H1 (cell line): ENCODE data around the gene TPPP3. TPM values are rescaled to one million over a fixed set of nuclear protein-coding genes. Genes with fewer than 3 reads are reported as not detected.
A peak's percentile ranks its signal among the peaks of the same experiment; 100 is the strongest.

ENCODE experiments used
- CTCF ChIA-PET: fragments of 300-600 bp; sonication (Branson Sonifier 250); formaldehyde crosslinking; loops from one replicate; lab custom pipeline; 2021; ENCODE audit not compliant: partially characterized antibody; lab: Charles Lee
- POLR2A ChIA-PET: fragments of 300-600 bp; sonication (Branson Sonifier 250); formaldehyde crosslinking; loops from one replicate; lab custom pipeline; 2021; ENCODE audit warnings: inconsistent platforms; ENCODE audit not compliant: partially characterized antibody; lab: Charles Lee
- DNase-seq, 2 experiments: peaks; one replicate each; pipeline versions ENCODE4 v3.0.0 to v3.0.0-alpha.2; 2010 to 2022; ENCODE audit warnings: low spot score in 2 of 2, low read depth in 1 of 2, mixed read lengths in 1 of 2
- FAIRE-seq: peaks from 2 replicates; lab custom pipeline; 2011; peaks lifted over from hg19 to GRCh38; lab: Jason Lieb, UNC
- H2AFZ ChIP-seq: 2 replicates; pipeline ENCODE4 v1.8.1; 2012; ENCODE audit warnings: low read length, inconsistent platforms
- H2AK5ac ChIP-seq: 2 replicates; pipeline ENCODE4 v1.6.1; 2013; ENCODE audit warnings: low read depth, low read length
- H2BK120ac ChIP-seq: replicated peaks from 2 replicates; pipeline ENCODE3; 2013; ENCODE audit warnings: low read depth, low read length, inconsistent platforms
- H2BK12ac ChIP-seq: 2 replicates; pipeline ENCODE4 v1.6.1; 2013; ENCODE audit warnings: low read depth, low read length
- H2BK15ac ChIP-seq: 2 replicates; pipeline ENCODE4 v1.6.1; 2013; ENCODE audit warnings: low read length
- H2BK20ac ChIP-seq: 2 replicates; pipeline ENCODE4 v1.6.1; 2013; ENCODE audit warnings: low read length
- H2BK5ac ChIP-seq: 2 replicates; pipeline ENCODE4 v1.6.1; 2013; ENCODE audit warnings: low read depth, low read length
- H3K14ac ChIP-seq: 2 replicates; pipeline ENCODE4 v1.6.1; 2013; ENCODE audit warnings: inconsistent platforms; ENCODE audit not compliant: insufficient read length
- H3K18ac ChIP-seq: 2 replicates; pipeline ENCODE4 v1.6.1; 2013; ENCODE audit warnings: low read length; ENCODE audit errors: extremely low read depth
- H3K23ac ChIP-seq: 2 replicates; pipeline ENCODE4 v1.6.1; 2013; ENCODE audit warnings: inconsistent platforms; ENCODE audit not compliant: insufficient read length
- H3K23me2 ChIP-seq: 2 replicates; pipeline ENCODE4 v1.6.1; 2013; ENCODE audit warnings: low read depth, low read length
- H3K27ac ChIP-seq: 2 replicates; pipeline ENCODE4 v1.6.1; 2011; ENCODE audit warnings: low read depth, low read length, inconsistent platforms
- H3K27me3 ChIP-seq, 4 experiments: replicated peaks in 1 of 4; 1 replicate in 1 of 4; 2 replicates in 3 of 4; pipeline versions ENCODE4 v1.6.1 to v1.8.1; 2011 to 2013; ENCODE audit warnings: low read length in 3 of 4, mild to moderate bottlenecking in 3 of 4, inconsistent platforms in 2 of 4, mixed read lengths in 2 of 4, moderate library complexity in 1 of 4; ENCODE audit not compliant: control insufficient read depth in 3 of 4, insufficient read depth in 3 of 4; ENCODE audit errors: extremely low read depth in 1 of 4
- H3K36me3 ChIP-seq, 4 experiments: 2 replicates each; pipeline versions ENCODE4 v1.6.1 to v1.8.1; 2011 to 2013; ENCODE audit warnings: mild to moderate bottlenecking in 4 of 4, low read length in 3 of 4, moderate library complexity in 2 of 4, control low read depth in 1 of 4, inconsistent platforms in 1 of 4; ENCODE audit not compliant: insufficient read depth in 4 of 4, control insufficient read depth in 2 of 4
- H3K4ac ChIP-seq: replicated peaks from 2 replicates; pipeline ENCODE3; 2013; ENCODE audit warnings: low read length, low read depth, mixed read lengths, inconsistent platforms; ENCODE audit not compliant: insufficient read length
- H3K4me1 ChIP-seq, 4 experiments: replicated peaks in 1 of 4; 1 replicate in 1 of 4; 2 replicates in 3 of 4; pipeline versions ENCODE4 v1.6.1 to v1.8.1; 2011 to 2013; ENCODE audit warnings: low read length in 3 of 4, inconsistent platforms in 2 of 4, mixed read lengths in 1 of 4; ENCODE audit not compliant: insufficient read depth in 4 of 4, control insufficient read depth in 3 of 4
- H3K4me2 ChIP-seq, 2 experiments: 2 replicates each; pipeline versions ENCODE4 v1.6.1 to v1.8.1; 2011 to 2013; ENCODE audit warnings: low read depth in 2 of 2, low read length in 2 of 2, control low read depth in 1 of 2, inconsistent platforms in 1 of 2, mild to moderate bottlenecking in 1 of 2; ENCODE audit not compliant: insufficient read depth in 1 of 2
- H3K4me3 ChIP-seq, 4 experiments: fragments of 200-600, 300-600 bp in 1 of 4; sonication (generic), shearing (Covaris generic), sonication (Bioruptor Twin) in 1 of 4; 2 replicates each; pipeline versions ENCODE4 v1.5.1 to v1.8.1; 2011 to 2016; ENCODE audit warnings: low read length in 4 of 4, low read depth in 3 of 4, control low read depth in 2 of 4, inconsistent platforms in 2 of 4, mild to moderate bottlenecking in 2 of 4, mixed read lengths in 1 of 4, moderate library complexity in 1 of 4; ENCODE audit not compliant: insufficient read depth in 2 of 4; ENCODE audit errors: extremely low read depth in 1 of 4
- H3K56ac ChIP-seq: replicated peaks from 2 replicates; pipeline ENCODE3; 2013; ENCODE audit warnings: low read depth, mild to moderate bottlenecking, mixed read lengths, low read length, inconsistent platforms; ENCODE audit not compliant: insufficient read length
- H3K79me1 ChIP-seq: 2 replicates; pipeline ENCODE4 v1.6.1; 2013; ENCODE audit warnings: low read depth, low read length, control low read depth
- H3K79me2 ChIP-seq, 2 experiments: 2 replicates each; pipeline versions ENCODE4 v1.6.1 to v1.8.1; 2012 to 2013; ENCODE audit warnings: low read length in 2 of 2, mild to moderate bottlenecking in 2 of 2, inconsistent platforms in 1 of 2; ENCODE audit not compliant: insufficient read depth in 2 of 2, control insufficient read depth in 1 of 2
- H3K9ac ChIP-seq, 4 experiments: replicated peaks in 1 of 4; 1 replicate in 1 of 4; 2 replicates in 3 of 4; pipeline versions ENCODE4 v1.6.1 to v1.8.1; 2011 to 2013; ENCODE audit warnings: low read depth in 3 of 4, low read length in 3 of 4, control low read depth in 2 of 4, mild to moderate bottlenecking in 2 of 4, moderate library complexity in 2 of 4, inconsistent platforms in 1 of 4; ENCODE audit errors: extremely low read depth in 1 of 4
- H3K9me3 ChIP-seq, 2 experiments: 2 replicates each; pipeline versions ENCODE4 v1.6.1 to v1.8.1; 2012 to 2013; ENCODE audit warnings: mild to moderate bottlenecking in 2 of 2, moderate library complexity in 2 of 2, control low read depth in 1 of 2, inconsistent platforms in 1 of 2, low read depth in 1 of 2, low read length in 1 of 2, mixed read lengths in 1 of 2; ENCODE audit not compliant: insufficient read depth in 2 of 2
- H4K20me1 ChIP-seq, 2 experiments: replicated peaks in 1 of 2; 2 replicates each; pipeline versions ENCODE3 to v1.8.1; 2011 to 2013; ENCODE audit warnings: inconsistent platforms in 2 of 2, low read length in 2 of 2, mild to moderate bottlenecking in 1 of 2; ENCODE audit not compliant: insufficient read depth in 2 of 2, control insufficient read depth in 1 of 2
- H4K5ac ChIP-seq: 2 replicates; pipeline ENCODE4 v1.6.1; 2013; ENCODE audit warnings: low read length, low read depth, mixed read lengths, inconsistent platforms; ENCODE audit not compliant: insufficient read length
- H4K8ac ChIP-seq: 2 replicates; pipeline ENCODE4 v1.8.0; 2013; ENCODE audit warnings: mild to moderate bottlenecking, moderate library complexity, low read length, inconsistent platforms; ENCODE audit not compliant: insufficient read depth; ENCODE audit errors: extremely low read depth
- H4K91ac ChIP-seq: replicated peaks from 2 replicates; pipeline ENCODE3; 2013; ENCODE audit warnings: low read length, mixed read lengths, inconsistent platforms; ENCODE audit not compliant: insufficient read length
- ATF3 ChIP-seq: IDR thresholded peaks from 2 replicates; pipeline ENCODE4 v1.6.1; 2011; ENCODE audit warnings: low read depth, mild to moderate bottlenecking, low read length; ENCODE audit not compliant: insufficient read depth
- NRF1 ChIP-seq: IDR thresholded peaks from 2 replicates; pipeline ENCODE4 v1.6.1; 2011; ENCODE audit warnings: mild to moderate bottlenecking, low read depth, low read length, improper control_type of control experiment
- TBP ChIP-seq: IDR thresholded peaks from 2 replicates; pipeline ENCODE4 v1.6.1; 2011; ENCODE audit warnings: low read depth, low read length, improper control_type of control experiment
- TEAD4 ChIP-seq: IDR thresholded peaks from 2 replicates; pipeline ENCODE4 v1.6.1; 2012; ENCODE audit warnings: low read depth, low read length, inconsistent platforms, mixed read lengths
- WGBS, 2 experiments: shearing (Covaris generic) in 1 of 2; methylation state at CpG; one replicate each; pipeline versions ENCODE4 v1.1.6 to v1.1.7; 2013 to 2015; ENCODE audit warnings: low lambda C conversion rate in 2 of 2, mixed read lengths in 2 of 2, inconsistent platforms in 1 of 2, low coverage in 1 of 2, missing lambda C conversion rate in 1 of 2; ENCODE audit not compliant: insufficient replicate concordance in 2 of 2, insufficient coverage in 1 of 2, insufficient read length in 1 of 2; ENCODE audit errors: extremely low coverage in 1 of 2, missing lambda C conversion rate in 1 of 2; 5-methylcytosine and 5-hydroxymethylcytosine counted together
- polyA plus RNA-seq, 7 experiments: library from polyadenylated mRNA; depleted of rRNA in 3 of 7; stranded (reverse) in 5 of 7; unstranded in 2 of 7; fragments of >200 nt in 5 of 7; fragments of 200-250 nt in 2 of 7; gene quantifications; 1 replicate in 5 of 7; 2 replicates in 1 of 7; 4 replicates in 1 of 7; pipeline versions ENCODE4 v1.2.1 to v1.2.3, GENCODE V29; 2011 to 2013; ENCODE audit warnings: missing spikeins in 2 of 7, mixed read lengths in 2 of 7
- total RNA-seq: library from RNA; stranded (reverse); fragmentation: NEBNext Ultra II Directional; extraction: Animal tissue kit (Norgen Biotek cat#: 25700); gene quantifications from 2 replicates; pipeline ENCODE4 v1.2.1, GENCODE V29; 2021

TPPP3 gene
- total and polyA plus RNA-seq, 2 of the 8 experiments (the other 6 are each of a cell fraction or from before 2014, with no cell fraction given): 0.77 to 1.0 TPM

- H4K8ac ChIP-seq: peak overlapping the region; percentile 77; the same call in 1 of the 2 replicates
- no peaks in the 10 kb centered on the region for H3K79me2 ChIP-seq
- H3K4me1 ChIP-seq: peaks cover 0 to 31% (median 22%) of the 10 kb centered on the region in 4 experiments; a peak in 6 of 7 replicates
- H2BK20ac ChIP-seq: no peak overlapping the region
- no peak for FAIRE-seq
- WGBS, 2 experiments: 89% methylated on average over 19 of the region's 19 CpGs; no CpG with 5 or more reads in 1 of the 2 experiments
- DNase-seq: no peak
- no peak overlapping the region for H2BK120ac ChIP-seq
- H3K9me3 ChIP-seq: no peaks in the 10 kb centered on the region
- H3K79me1 ChIP-seq: no peaks in the 10 kb centered on the region
- H2AFZ ChIP-seq: no peak overlapping the region
- peak overlapping the region; percentile 1 to 47; a peak in 1 of 4 replicates for H3K4me2 ChIP-seq
- no peak overlapping the region for H3K4ac ChIP-seq
- no peak for TF ChIP-seq TBP
- TF ChIP-seq TEAD4: no peak
- TF ChIP-seq NRF1: no peak
- no peak for TF ChIP-seq ATF3
- H3K23me2 ChIP-seq: peaks cover 2% of the 10 kb centered on the region; the same call in 1 of the 2 replicates
- H3K36me3 ChIP-seq: no peaks in the 10 kb centered on the region
- H4K20me1 ChIP-seq: peaks cover 2 to 6% of the 10 kb centered on the region in 2 experiments
- H4K91ac ChIP-seq: no peak overlapping the region
- no peak overlapping the region for H3K23ac ChIP-seq
- no peak overlapping the region for H2BK5ac ChIP-seq
- no peak overlapping the region for H3K9ac ChIP-seq
- H4K5ac ChIP-seq: no peak overlapping the region
- H2AK5ac ChIP-seq: no peak overlapping the region
- POLR2A ChIA-PET: interaction anchor here (1.0 to 2.3 kb wide), 5 partner anchors 8 to 23 kb away, joined by 3 to 5 read pairs (median 3); no protein-coding TSS in a partner anchor
- CTCF ChIA-PET: interaction anchor here (0.6 to 32.4 kb wide), 27 partner anchors 10 to 264 kb away, joined by 3 to 476 read pairs (median 5); partner anchors contain the start of genes HSD11B2, KCTD19, LRRC36 and ZDHHC1
- no peak overlapping the region for H3K56ac ChIP-seq
- H3K4me3 ChIP-seq: no peak overlapping the region
- H3K27ac ChIP-seq: no peak overlapping the region
- 0 out of 2 replicates have a peak overlapping the region, but pooled peaks have one; percentile 29 for H2BK15ac ChIP-seq
- no peak overlapping the region; the same call in 1 of the 2 replicates for H3K18ac ChIP-seq
- H3K27me3 ChIP-seq: peaks cover 17 to 33% (median 29%) of the 10 kb centered on the region in 4 experiments
- H2BK12ac ChIP-seq: no peak overlapping the region
- H3K14ac ChIP-seq: no peak overlapping the region
Observed at GRCh38 chr16:67398546-67399217, 5.4 kb upstream of the TPPP3 start.
